Effector CD8-positive, alpha-beta T cell (primary cell): Measurements from ENCODE around the gene SLC25A51.
A peak's percentile ranks its signal among the peaks of the same experiment; 100 is the strongest.

Source experiments
- DNase-seq: peaks from one replicate; lab custom pipeline; 2025; lab: John Stamatoyannopoulos, UW
- total RNA-seq, 4 experiments: gene quantifications; one replicate each; lab custom pipeline; 2026; lab: John Stamatoyannopoulos, UW

Gene SLC25A51, protein sequence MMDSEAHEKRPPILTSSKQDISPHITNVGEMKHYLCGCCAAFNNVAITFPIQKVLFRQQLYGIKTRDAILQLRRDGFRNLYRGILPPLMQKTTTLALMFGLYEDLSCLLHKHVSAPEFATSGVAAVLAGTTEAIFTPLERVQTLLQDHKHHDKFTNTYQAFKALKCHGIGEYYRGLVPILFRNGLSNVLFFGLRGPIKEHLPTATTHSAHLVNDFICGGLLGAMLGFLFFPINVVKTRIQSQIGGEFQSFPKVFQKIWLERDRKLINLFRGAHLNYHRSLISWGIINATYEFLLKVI
- total RNA-seq = 17.8 to 23.4 (median 21.2) reads per million in 4 experiments

GRCh38 chr9:37903647-37904444, at the start of gene SLC25A51:
Gene SLC25A51 (minus strand): TSS chr9:37904127. CDS start chr9:37888550, 15,577 bp downstream.
- DNase-seq = peak; percentile 92

DNA sequence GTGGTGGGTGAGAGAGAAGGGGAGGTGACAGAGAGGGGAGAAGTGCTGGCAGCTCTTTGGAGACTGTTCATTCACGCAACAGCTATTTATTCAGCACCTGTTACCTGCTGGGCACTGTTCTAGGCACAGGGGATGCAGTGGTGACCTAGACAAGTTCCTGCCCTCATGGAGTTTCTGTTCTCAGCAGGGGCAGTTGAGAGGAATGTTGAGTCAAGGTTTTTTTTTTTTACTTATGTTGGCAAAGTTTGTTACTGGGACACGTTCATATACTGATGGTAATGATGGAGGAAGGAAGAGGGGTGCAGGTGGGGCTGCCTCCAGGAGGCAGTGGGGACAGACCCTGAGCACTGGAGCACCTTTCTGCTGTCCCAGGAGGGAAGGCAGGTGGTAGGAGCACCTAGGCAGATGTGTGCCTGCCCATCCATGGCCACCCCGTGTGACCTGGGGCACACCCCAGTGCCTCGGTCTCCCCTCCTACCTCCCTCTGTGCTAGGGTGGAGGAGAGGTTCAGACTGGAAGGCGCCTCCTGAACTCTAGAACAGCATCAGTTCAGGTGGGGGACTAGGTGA, 49.4 kb upstream of the SLC25A51 start:
- DNase-seq = no peak

GRCh38 chr9:37952731-37953130, 48.8 kb upstream of the SLC25A51 start:
- no peak for DNase-seq

DNA sequence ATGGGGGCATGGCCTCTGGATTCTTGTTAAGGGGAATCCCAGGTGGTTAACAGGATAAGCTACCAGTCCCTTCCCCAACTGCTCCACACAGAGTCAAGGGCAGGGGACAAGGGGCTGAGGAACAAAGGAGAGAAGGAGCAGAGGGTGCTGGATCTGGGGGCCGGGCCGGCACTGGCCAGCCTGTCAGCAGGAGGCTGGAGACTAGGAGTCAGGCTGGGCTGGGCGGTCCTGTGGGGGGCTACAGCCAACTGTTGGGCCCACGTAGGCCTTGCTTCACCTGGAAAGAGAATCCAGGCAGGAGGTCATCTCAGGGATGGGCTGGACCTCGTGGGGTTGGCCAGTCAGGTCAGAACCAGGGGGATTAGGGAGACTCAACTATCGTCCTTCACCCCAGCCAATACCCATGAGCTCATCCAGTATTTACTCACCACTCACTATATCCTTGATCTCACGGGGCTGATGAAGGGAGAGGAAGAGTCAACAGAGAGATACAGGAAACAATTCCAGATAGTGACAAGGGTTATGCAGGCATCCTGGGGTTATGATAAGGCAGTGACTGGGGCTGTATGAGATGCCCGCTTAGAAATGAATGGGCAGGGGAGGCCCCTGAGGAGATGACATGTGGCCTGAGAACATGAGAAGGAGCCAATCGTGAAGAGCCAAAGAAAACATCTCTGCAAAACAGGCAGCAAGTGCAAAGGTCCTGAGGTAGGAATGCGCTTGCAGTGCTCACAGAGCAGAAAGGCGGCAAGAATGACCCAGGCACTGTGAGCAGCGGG, 47.9 kb upstream of the SLC25A51 start:
- no peak for DNase-seq

DNA sequence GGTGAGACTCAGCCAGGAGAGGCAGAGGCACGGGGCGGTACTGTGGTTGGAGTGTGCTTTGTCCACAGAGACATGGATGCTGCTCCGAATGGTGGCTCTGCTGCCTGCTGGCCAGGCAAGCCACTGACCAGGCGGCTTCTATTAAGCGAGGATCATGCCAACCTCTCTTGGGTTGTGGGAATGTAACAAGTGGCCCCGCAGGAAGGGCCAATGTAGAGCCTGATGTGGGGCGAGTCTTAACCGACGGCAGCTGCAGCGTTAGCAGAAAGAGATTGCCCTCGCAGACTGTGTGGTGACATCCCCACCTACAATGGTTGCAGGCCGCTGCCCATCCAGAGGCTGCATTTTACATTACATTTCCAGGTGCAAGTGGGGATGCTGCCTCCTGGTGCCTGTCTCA, 46.6 kb upstream of the SLC25A51 start:
- no peak for DNase-seq

DNA sequence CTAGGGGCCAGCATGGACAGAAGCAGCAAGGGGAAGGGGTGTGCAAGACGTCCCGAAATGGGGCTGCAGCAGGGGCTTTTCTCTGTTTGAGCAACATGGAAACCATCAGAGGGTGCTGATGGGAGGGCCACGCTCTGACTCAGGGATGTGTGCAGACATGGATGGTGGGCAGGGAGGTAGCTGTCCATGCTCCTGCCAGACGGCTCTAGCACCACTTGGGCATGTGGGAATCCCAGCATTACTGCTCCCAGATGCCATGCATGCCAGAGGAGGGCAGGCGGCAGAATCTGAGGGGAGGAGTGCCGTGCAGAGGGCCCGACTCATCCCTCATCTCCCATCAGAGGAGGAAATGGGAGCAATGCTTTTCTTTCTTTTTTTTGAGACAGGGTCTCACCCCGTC, 45.6 kb upstream of the SLC25A51 start:
- no peak for DNase-seq

GRCh38 chr9:37948417-37948980, 44.6 kb upstream of the SLC25A51 start:
- no peak for DNase-seq

GRCh38 chr9:37947977-37948376, 44.0 kb upstream of the SLC25A51 start:
- no peak for DNase-seq

DNA sequence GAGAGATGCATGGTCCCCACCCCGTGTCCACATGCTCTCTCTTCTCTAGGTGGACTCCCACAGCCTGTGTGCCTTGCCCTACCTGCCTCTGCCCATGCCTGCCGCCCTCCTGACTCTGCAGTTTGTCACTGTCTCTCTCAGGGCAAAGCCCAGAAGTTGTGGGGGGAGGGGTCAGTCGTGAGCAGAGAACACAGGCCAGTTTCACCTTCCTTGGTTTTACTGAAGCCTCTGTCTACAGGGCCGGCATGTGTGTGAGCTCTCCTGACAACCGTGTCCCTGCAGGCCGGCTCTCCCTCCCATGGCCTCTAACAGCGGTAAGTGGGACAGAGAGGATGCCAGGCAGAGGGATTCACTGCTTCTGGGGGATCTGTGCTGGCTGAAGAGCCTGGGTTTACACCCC, 43.5 kb upstream of the SLC25A51 start:
- DNase-seq = no peak

GRCh38 chr9:37946971-37947370, 43.0 kb upstream of the SLC25A51 start:
- DNase-seq = no peak

DNA sequence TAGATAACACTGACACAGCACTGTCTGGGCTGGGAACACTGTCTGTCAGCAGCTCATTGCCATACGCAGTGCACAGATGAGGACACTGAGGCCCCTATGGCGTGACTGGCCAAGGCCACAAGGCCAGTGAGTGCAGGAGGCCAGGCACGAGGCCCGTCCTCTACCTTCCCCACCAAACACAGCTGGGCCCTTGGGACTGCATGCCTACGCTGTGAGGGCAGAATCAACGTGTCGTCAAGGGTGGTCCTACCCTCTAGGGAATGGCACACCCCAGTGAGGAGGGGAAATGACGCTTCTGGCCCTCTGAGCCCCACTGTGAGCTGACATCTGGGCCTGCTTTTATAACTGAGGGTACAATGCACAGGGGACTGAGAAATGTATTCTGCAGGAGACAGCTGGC, 42.1 kb upstream of the SLC25A51 start:
- DNase-seq = no peak

DNA sequence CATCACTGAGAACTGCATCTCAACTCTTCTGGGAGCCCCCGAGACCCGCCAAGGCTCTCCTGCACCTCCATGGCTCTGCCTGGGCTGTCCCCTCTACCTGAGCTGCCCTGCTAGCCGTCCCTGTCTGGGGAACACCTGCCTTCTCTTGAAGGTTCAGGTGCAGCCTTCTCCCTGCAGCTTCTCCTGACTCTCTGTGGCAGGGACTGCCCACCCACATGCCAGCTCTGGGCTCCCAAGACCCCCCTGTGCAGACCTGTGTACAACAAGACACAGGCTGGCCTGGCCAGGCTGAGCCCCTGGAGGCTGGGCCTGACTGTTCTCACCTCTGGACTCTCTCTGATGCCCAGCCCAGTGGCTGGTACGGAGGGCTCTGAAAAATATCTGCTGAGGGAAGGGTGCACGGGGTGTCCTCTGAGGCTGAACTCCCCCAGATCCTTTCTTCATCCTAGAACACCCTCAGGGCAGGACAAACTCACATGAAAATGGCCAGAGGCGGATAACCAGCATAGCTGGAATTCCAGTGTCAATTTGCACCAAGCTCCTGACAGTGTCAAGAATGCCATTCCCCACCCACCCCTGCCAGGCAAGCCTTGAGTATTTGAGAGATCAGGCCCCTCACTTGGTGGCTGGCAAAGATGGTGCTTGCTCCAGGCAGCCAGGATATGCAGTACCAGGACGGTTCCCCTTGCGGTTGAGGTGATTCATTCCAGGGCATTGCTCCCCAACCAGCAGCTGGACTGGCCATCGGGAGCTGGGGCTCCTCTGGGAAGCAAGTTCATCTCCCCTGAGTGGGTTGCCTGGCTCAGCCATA, 40.9 kb upstream of the SLC25A51 start:
- DNase-seq = no peak

GRCh38 chr9:37944266-37944650, 40.3 kb upstream of the SLC25A51 start:
- DNase-seq = no peak

DNA sequence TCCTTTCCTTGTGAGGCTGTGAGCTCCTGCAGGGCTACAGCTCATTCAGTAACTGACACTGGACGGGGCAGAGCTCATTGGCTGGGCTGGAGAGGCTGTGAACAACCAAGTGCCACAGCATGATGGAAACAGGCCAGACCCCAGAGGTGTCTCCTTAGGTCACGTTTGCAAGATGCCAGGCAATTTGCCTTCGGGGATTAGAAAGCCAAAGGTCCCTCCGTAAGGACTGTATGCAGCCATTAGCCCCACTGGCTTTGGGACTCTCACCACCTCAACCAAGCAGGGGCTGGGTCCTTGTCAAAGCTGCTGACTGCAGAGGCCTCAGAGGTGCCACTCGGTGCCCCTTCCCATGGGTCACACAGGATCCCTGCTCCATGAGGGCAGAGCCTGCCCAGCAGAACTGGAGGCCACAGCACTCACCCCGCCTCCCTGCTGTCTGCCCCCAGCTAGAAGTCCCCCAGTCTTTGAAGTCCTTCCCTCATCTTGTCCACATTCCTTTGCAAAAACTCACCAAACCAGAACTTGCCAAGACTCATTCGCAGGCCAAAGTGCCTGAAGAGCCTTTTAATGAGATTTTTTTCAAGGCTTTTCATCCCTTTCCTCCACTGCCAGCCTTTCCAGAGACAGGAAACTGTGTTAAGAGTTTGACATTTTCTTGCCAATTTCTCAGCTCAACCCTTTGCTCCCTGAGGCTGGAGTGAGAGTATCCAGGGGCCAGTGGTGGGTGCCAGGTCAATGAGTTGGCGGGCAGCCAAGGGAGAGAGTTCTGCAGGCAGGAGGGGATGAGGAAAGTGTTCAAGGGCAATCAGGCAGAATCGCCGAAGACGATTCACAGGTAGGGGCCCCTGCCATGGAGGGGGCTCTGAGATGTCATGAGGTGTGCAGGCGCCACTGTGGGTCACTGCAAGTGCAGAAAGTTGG, 39.7 kb upstream of the SLC25A51 start:
- DNase-seq = no peak

GRCh38 chr9:37942621-37943344, 38.9 kb upstream of the SLC25A51 start:
- no peak for DNase-seq

DNA sequence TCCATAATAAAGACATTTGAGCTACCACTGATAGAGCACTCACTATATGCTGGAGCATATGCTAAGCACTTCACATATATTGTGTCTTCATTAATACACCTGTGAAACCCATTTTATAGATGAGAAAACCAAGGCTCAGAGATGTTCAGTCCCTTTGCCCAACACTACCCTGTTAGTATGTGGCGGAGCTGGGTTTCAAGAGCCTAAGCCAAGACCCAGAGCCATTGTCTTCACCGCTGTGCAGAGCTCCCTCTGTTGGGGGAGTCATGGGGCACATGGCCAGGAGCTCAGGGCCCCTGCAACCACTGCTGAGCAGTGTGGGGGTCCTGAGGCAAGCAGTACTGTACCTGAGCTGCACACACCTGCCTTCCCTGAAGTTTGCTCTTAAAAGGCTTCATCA, 37.3 kb upstream of the SLC25A51 start:
- DNase-seq = no peak

GRCh38 chr9:37939575-37940095, 35.7 kb upstream of the SLC25A51 start:
- no peak for DNase-seq

GRCh38 chr9:37938121-37938891, 34.4 kb upstream of the SLC25A51 start:
- DNase-seq = no peak
